KMS-11 (cell line): ENCODE results near the gene ROR1.

Source experiments
- H2AFZ ChIP-seq: fragments of 200-600 bp; sonication (generic); 2 replicates; pipeline ENCODE4 v1.6.1; 2016; ENCODE audit warnings: antibody characterized with exemption, mixed run types, low read depth
- H3K27ac ChIP-seq: fragments of 200-600 bp; sonication (generic); 2 replicates; pipeline ENCODE4 v1.6.1; 2016; ENCODE audit warnings: mild to moderate bottlenecking, mixed run types
- H3K27me3 ChIP-seq: fragments of 200-600 bp; sonication (generic); 2 replicates; pipeline ENCODE4 v1.6.1; 2017; ENCODE audit warnings: mild to moderate bottlenecking, low read depth, mixed run types, moderate library complexity; ENCODE audit not compliant: insufficient read depth
- H3K36me3 ChIP-seq: fragments of 200-600 bp; sonication (generic); 2 replicates; pipeline ENCODE4 v1.6.1; 2017; ENCODE audit warnings: mild to moderate bottlenecking, mixed run types; ENCODE audit not compliant: insufficient read depth
- H3K4me1 ChIP-seq: fragments of 200-600 bp; sonication (generic); 2 replicates; pipeline ENCODE4 v1.6.1; 2016; ENCODE audit warnings: mild to moderate bottlenecking, low read depth, mixed run types; ENCODE audit not compliant: poor library complexity, severe bottlenecking
- H3K4me2 ChIP-seq: fragments of 200-600 bp; sonication (generic); 2 replicates; pipeline ENCODE4 v1.7.0; 2016; ENCODE audit warnings: mild to moderate bottlenecking, mixed run types
- H3K4me3 ChIP-seq: fragments of 200-600 bp; sonication (generic); IDR thresholded peaks from 2 replicates; pipeline ENCODE4 v1.6.1; 2017; ENCODE audit warnings: low read depth, low read length, mixed read lengths; ENCODE audit not compliant: insufficient read depth
- H3K79me2 ChIP-seq: fragments of 200-600 bp; sonication (generic); 2 replicates; pipeline ENCODE4 v1.6.1; 2016; ENCODE audit warnings: low read depth, mixed run types; ENCODE audit not compliant: insufficient read depth
- H3K9ac ChIP-seq: fragments of 200-600 bp; sonication (generic); 2 replicates; pipeline ENCODE4 v1.6.1; 2016; ENCODE audit warnings: mild to moderate bottlenecking, mixed run types
- H4K20me1 ChIP-seq: fragments of 200-600 bp; sonication (generic); 2 replicates; pipeline ENCODE4 v1.6.1; 2016; ENCODE audit warnings: mild to moderate bottlenecking, mixed run types; ENCODE audit not compliant: insufficient read depth
- TF ChIP-seq, protein P1 (sequence below): fragments of 200-600 bp; sonication (generic); conservative IDR thresholded peaks from 2 replicates; pipeline ENCODE4 v1.6.1; 2017; ENCODE audit warnings: low read depth, mild to moderate bottlenecking, antibody characterized with exemption, low read length, moderate library complexity, mixed read lengths

Gene ROR1

DNA sequence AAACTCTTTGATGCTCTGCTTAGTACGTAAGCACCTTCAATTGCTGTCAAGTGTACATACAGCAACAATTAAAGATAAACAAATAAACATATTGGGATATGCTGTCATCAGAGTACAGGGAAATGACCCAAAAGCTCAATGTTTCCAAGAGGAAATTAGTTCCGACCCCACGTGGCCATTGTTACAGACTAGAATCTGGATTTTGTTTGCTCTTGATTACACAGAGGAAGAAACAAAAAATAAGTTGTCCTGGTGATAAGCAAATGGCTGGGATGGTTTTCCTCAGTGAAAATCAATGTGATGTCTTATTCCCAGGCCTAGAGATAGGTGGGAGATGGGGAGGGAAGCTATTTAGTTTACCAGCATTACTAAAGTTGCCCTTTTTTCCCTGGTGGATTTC, 316.6 kb downstream of the ROR1 start:
- TF ChIP-seq, protein P1, sequence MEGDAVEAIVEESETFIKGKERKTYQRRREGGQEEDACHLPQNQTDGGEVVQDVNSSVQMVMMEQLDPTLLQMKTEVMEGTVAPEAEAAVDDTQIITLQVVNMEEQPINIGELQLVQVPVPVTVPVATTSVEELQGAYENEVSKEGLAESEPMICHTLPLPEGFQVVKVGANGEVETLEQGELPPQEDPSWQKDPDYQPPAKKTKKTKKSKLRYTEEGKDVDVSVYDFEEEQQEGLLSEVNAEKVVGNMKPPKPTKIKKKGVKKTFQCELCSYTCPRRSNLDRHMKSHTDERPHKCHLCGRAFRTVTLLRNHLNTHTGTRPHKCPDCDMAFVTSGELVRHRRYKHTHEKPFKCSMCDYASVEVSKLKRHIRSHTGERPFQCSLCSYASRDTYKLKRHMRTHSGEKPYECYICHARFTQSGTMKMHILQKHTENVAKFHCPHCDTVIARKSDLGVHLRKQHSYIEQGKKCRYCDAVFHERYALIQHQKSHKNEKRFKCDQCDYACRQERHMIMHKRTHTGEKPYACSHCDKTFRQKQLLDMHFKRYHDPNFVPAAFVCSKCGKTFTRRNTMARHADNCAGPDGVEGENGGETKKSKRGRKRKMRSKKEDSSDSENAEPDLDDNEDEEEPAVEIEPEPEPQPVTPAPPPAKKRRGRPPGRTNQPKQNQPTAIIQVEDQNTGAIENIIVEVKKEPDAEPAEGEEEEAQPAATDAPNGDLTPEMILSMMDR, result no peak
- no peak overlapping the region for H2AFZ ChIP-seq
- no peak overlapping the region for H3K27ac ChIP-seq
- peaks cover 23% of the 10 kb centered on the region for H3K4me1 ChIP-seq
- no peaks in the 10 kb centered on the region for H4K20me1 ChIP-seq
- H3K79me2 ChIP-seq, result no peaks in the 10 kb centered on the region
- H3K4me3 ChIP-seq, result no peak overlapping the region
- no peaks in the 10 kb centered on the region for H3K36me3 ChIP-seq
- H3K9ac ChIP-seq, result no peak overlapping the region
- H3K27me3 ChIP-seq, result no peaks in the 10 kb centered on the region
- no peak overlapping the region for H3K4me2 ChIP-seq

DNA sequence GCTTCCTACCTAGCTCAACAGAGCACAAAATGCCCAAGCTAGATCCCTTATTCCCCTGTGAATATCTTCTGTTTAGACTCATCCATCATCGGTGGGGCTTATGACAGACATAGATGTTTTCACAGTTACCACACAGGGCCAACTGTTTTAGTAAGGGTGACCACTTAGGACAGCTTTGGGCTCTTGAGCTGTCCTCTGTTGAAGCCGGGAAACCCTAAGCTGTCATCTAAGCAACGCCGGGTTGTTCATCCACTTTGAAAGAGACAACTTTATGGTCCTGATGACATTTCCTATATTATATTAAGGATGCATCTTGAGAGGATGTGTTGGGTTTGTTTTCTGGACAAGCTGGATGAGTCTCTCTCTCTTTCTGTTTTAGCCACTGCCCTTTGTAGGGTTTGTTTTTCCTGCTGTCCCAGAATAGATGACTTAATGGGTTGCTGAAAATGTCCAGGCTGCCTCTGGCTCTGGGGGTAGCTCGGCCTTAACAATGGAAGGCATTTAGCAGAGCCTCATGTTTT, 319.1 kb downstream of the ROR1 start:
- H3K27ac ChIP-seq, result no peak overlapping the region
- TF ChIP-seq, protein P1, result no peak

DNA sequence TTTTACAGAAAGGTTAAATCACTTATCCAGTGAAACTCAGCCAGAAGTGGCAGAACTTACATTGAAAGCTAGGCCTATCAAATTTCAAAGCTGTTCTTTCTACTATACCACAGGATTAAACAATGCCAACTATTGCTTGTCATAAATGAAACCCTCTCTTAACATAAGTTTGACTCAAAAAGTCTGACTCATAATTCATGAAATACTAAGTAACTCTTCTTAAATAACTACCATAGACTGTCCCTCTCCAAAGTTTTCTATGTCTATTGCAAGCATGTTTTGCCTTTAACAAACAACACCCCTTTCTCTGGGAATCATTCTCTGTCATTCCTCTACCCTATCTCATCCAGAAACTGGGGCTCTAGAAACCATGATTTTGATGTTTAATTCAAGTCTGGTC, 320.1 kb downstream of the ROR1 start:
- peaks cover 12% of the 10 kb centered on the region for H3K4me1 ChIP-seq
- no peak overlapping the region for H3K27ac ChIP-seq
- no peak overlapping the region for H3K4me2 ChIP-seq
- no peaks in the 10 kb centered on the region for H3K27me3 ChIP-seq
- H4K20me1 ChIP-seq, result no peaks in the 10 kb centered on the region
- no peak overlapping the region for H3K9ac ChIP-seq
- TF ChIP-seq, protein P1, result no peak
- no peak overlapping the region for H3K4me3 ChIP-seq
- no peak overlapping the region for H2AFZ ChIP-seq
- H3K36me3 ChIP-seq, result no peaks in the 10 kb centered on the region
- no peaks in the 10 kb centered on the region for H3K79me2 ChIP-seq

More for the DNA sequence above, 319.1 kb downstream of the ROR1 start:
- Histone ChIP-seq H3K4me1 (peaks cover 12% of the 10 kb centered on the region), H3K4me3 (no peak overlapping the region), H3K36me3 (no peaks in the 10 kb centered on the region), H3K79me2 (no peaks in the 10 kb centered on the region), H3K27me3 (no peaks in the 10 kb centered on the region), H2AFZ (no peak overlapping the region), H4K20me1 (no peaks in the 10 kb centered on the region), H3K4me2 (no peak overlapping the region), H3K9ac (no peak overlapping the region)

DNA sequence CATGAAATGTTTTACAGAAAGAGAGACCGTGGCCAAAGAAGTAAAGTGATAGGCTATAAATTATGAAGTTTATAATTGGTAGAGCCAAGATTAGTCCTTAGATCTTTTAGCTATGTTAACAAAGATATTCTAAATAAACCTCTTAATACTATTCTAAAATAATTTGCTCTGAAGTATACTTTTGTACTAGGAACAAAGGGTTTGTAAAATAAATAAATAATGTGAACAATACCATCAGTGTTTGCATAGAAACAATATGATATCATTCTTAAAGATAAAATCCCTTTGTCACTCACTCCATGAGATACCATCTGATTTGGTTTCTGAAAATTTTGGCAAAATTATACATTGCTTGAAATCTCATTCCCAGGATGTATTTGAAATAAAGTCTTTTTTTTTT, 322.0 kb downstream of the ROR1 start:
- TF ChIP-seq, protein P1, result no peak
- no peak overlapping the region for H3K4me3 ChIP-seq
- H3K4me1 ChIP-seq, result peaks cover 12% of the 10 kb centered on the region

DNA sequence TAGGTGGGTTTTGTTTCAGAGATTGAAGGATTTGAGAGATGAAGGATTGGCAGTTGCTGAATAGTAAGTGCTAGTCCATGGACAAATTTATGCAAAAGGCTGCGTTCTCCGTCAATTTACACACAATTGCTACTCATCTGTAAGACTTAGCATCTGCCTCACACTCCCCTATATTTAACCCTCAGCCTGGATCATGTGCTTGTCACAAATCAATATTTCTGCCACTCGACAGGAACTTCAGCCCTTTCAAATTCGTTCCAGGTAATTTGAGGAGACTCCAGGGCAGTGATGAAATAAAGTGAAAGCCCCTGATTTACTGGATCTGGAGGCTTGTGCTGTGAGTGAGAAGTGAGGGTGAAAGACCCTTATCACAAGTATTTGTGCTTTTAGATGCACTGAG, 324.0 kb downstream of the ROR1 start:
- Histone ChIP-seq H3K4me2 (no peak overlapping the region), H3K27me3 (no peaks in the 10 kb centered on the region), H3K79me2 (no peaks in the 10 kb centered on the region), H3K9ac (no peak overlapping the region), H3K4me1 (peaks cover 12% of the 10 kb centered on the region), H4K20me1 (no peaks in the 10 kb centered on the region), H3K4me3 (no peak overlapping the region), H2AFZ (no peak overlapping the region), H3K27ac (no peak overlapping the region), H3K36me3 (no peaks in the 10 kb centered on the region)
- TF ChIP-seq, protein P1, result no peak

More for the DNA sequence above, 322.0 kb downstream of the ROR1 start:
- Histone ChIP-seq H3K36me3 (no peaks in the 10 kb centered on the region), H3K79me2 (no peaks in the 10 kb centered on the region), H3K27me3 (no peaks in the 10 kb centered on the region), H4K20me1 (no peaks in the 10 kb centered on the region), H3K9ac (no peak overlapping the region), H3K4me2 (no peak overlapping the region), H2AFZ (no peak overlapping the region), H3K27ac (no peak overlapping the region)
